HL-60 (cell line): ENCODE measurements around the gene KHDC1.

Source experiments
- DNase-seq, 2 experiments: peaks; one replicate each; pipeline ENCODE4 v3.0.0-alpha.2; 2010 to 2020; ENCODE audit warnings: low read depth in 1 of 2, low spot score in 1 of 2
- H3K27ac ChIP-seq: fragments of 250-450 bp; sonication (Bioruptor Pico); replicated peaks from 2 replicates; pipeline ENCODE4 v1.5.1; 2020; ENCODE audit warnings: mild to moderate bottlenecking, moderate library complexity
- H3K27me3 ChIP-seq: fragments of 250-450 bp; sonication (Bioruptor Pico); 2 replicates; pipeline ENCODE4 v1.5.1; 2021; ENCODE audit warnings: mild to moderate bottlenecking, moderate library complexity; ENCODE audit not compliant: insufficient read depth, poor library complexity, severe bottlenecking
- H3K4me3 ChIP-seq: replicated peaks from 2 replicates; pipeline ENCODE4 v1.5.1; 2011; ENCODE audit warnings: mild to moderate bottlenecking, control low read depth, low read length; ENCODE audit not compliant: insufficient read depth
- CTCF ChIP-seq: IDR thresholded peaks from one replicate; pipeline ENCODE4 v1.5.1; 2011; ENCODE audit warnings: low read length, control low read depth, inconsistent platforms; ENCODE audit not compliant: insufficient read depth
- GABPA ChIP-seq: IDR thresholded peaks from 2 replicates; pipeline ENCODE4 v1.6.1; 2012; ENCODE audit warnings: low read depth
- POLR2AphosphoS5 ChIP-seq: IDR thresholded peaks from 2 replicates; pipeline ENCODE4 v1.6.1; 2012; ENCODE audit warnings: low read depth
- REST ChIP-seq: IDR thresholded peaks from 2 replicates; pipeline ENCODE4 v1.6.1; 2012; ENCODE audit warnings: low read depth; ENCODE audit not compliant: insufficient replicate concordance
- SPI1 ChIP-seq: IDR thresholded peaks from 2 replicates; pipeline ENCODE4 v1.6.1; 2012; ENCODE audit warnings: low read depth, mild to moderate bottlenecking, borderline replicate concordance

Gene KHDC1

GRCh38 chr6:73216859-73217258 is 46.1 kb downstream of the KHDC1 start:
- H3K27me3 ChIP-seq: no peaks in the 10 kb centered on the region
- no peak for DNase-seq
- H3K4me3 ChIP-seq: no peak overlapping the region
- no peak for TF ChIP-seq GABPA
- no peak for TF ChIP-seq REST
- no peak for TF ChIP-seq CTCF
- no peak for TF ChIP-seq POLR2AphosphoS5
- TF ChIP-seq SPI1: no peak
- H3K27ac ChIP-seq: no peak overlapping the region

- no peak overlapping the region for H3K4me3 ChIP-seq
- no peak for TF ChIP-seq POLR2AphosphoS5
- no peak for TF ChIP-seq GABPA
- no peak for TF ChIP-seq CTCF
- no peak for TF ChIP-seq SPI1
- TF ChIP-seq REST: no peak
- DNase-seq: no peak
- no peak overlapping the region for H3K27ac ChIP-seq
- H3K27me3 ChIP-seq: peaks cover 2% of the 10 kb centered on the region
Measured at GRCh38 chr6:73209117-73209516, 53.9 kb downstream of the KHDC1 start.

GRCh38 chr6:73207221-73207837 is 55.7 kb downstream of the KHDC1 start:
- no peak for DNase-seq
- no peak for TF ChIP-seq REST
- no peak for TF ChIP-seq POLR2AphosphoS5
- no peak for TF ChIP-seq CTCF
- TF ChIP-seq GABPA: no peak
- TF ChIP-seq SPI1: no peak
- H3K4me3 ChIP-seq: no peak overlapping the region
- peaks cover 2% of the 10 kb centered on the region for H3K27me3 ChIP-seq
- no peak overlapping the region for H3K27ac ChIP-seq
